Measurements from ENCODE around the gene CTPS1. TPM values are rescaled to one million over a fixed set of nuclear protein-coding genes. Genes with fewer than 3 reads are reported as not detected.

CTPS1 gene
- polyA plus RNA-seq, 1 donor from 2014 or later, result 76.1 TPM

DNA sequence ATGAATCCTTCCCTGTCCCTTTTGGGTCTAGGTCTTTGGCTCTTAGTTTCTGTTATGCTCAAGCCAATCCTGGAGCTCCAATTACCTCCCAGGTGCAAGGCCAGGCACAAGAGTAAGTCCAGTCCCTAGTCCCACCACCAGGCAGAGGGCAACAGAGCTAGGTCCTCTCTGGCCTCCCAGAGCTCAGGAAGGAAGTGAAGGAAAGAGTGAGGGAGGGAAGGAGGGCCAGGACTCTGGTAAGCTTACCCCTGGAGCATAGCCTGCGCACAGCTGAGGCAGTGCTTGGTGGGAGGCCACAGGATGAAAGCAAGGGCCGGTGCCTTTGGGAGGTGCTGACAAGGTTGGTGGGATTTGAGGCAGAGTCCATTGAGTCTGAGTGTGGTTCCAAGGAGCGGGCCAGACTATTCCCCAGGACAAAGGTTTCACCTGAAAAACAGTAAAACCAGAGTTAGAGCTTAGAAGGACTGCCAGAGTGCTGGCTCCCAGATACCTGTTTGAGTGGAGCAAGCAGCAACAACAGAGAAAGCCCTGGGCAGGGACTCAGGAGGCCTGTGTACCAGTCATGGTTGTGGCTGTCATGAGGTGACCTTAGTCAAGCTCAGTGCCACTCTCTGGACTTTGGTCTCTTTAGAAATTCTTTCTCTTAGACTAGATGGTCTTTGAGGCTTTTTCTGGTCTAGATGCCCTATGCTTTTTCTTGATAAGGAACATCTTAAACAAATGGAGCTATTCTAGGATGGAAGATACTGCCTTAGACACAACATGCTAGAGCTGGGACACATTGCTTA, 57.8 kb downstream of the CTPS1 start:
- Histone ChIP-seq H3F3A (ENCODE audit: insufficient read depth, low read length, poor library complexity, severe bottlenecking) (no peaks in the 10 kb centered on the region), H3K9me2 (ENCODE audit: insufficient read depth, low read length) (no peaks in the 10 kb centered on the region), H3K4me3 (ENCODE audit: low read length) (no peak overlapping the region), H4K20me1 (ENCODE audit: insufficient read depth) (no peaks in the 10 kb centered on the region), H3K4me2 (ENCODE audit: low read length) (no peak overlapping the region), H3K9me3 (ENCODE audit: low read length) (no peaks in the 10 kb centered on the region), H2AFZ (ENCODE audit: low read depth, low read length) (no peak overlapping the region), H3K36me3 (ENCODE audit: insufficient read depth, low read length) (peaks cover 11% of the 10 kb centered on the region), H3K27me3 (ENCODE audit: insufficient read depth, low read depth, low read length) (no peaks in the 10 kb centered on the region), H3K9ac (ENCODE audit: low read length) (no peak overlapping the region), H3K27ac (ENCODE audit: low read length) (no peak overlapping the region), H3K79me2 (replicated peaks; ENCODE audit: insufficient read depth, low read length) (no peaks in the 10 kb centered on the region)
- TF ChIP-seq EZH2 (IDR thresholded peaks at IDR 0.05; ENCODE audit: borderline replicate concordance, insufficient read depth, low read length, poor library complexity, severe bottlenecking), result no peak
- TF ChIP-seq MXI1 (conservative IDR thresholded peaks at IDR 0.05; ENCODE audit: poor library complexity, severe bottlenecking), result no peak
- TF ChIP-seq TAF1 (IDR thresholded peaks at IDR 0.05; ENCODE audit: low read depth), result no peak
- TF ChIP-seq RAD21 (conservative IDR thresholded peaks at IDR 0.05), result no peak
- TF ChIP-seq EP300 (conservative IDR thresholded peaks at IDR 0.05; ENCODE audit: poor library complexity, severe bottlenecking), result no peak
- TF ChIP-seq, protein P1, sequence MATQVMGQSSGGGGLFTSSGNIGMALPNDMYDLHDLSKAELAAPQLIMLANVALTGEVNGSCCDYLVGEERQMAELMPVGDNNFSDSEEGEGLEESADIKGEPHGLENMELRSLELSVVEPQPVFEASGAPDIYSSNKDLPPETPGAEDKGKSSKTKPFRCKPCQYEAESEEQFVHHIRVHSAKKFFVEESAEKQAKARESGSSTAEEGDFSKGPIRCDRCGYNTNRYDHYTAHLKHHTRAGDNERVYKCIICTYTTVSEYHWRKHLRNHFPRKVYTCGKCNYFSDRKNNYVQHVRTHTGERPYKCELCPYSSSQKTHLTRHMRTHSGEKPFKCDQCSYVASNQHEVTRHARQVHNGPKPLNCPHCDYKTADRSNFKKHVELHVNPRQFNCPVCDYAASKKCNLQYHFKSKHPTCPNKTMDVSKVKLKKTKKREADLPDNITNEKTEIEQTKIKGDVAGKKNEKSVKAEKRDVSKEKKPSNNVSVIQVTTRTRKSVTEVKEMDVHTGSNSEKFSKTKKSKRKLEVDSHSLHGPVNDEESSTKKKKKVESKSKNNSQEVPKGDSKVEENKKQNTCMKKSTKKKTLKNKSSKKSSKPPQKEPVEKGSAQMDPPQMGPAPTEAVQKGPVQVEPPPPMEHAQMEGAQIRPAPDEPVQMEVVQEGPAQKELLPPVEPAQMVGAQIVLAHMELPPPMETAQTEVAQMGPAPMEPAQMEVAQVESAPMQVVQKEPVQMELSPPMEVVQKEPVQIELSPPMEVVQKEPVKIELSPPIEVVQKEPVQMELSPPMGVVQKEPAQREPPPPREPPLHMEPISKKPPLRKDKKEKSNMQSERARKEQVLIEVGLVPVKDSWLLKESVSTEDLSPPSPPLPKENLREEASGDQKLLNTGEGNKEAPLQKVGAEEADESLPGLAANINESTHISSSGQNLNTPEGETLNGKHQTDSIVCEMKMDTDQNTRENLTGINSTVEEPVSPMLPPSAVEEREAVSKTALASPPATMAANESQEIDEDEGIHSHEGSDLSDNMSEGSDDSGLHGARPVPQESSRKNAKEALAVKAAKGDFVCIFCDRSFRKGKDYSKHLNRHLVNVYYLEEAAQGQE (IDR thresholded peaks at IDR 0.05; ENCODE audit: borderline replicate concordance), result no peak
- no peak for TF ChIP-seq CTCF (IDR thresholded peaks at IDR 0.05; ENCODE audit: poor library complexity, severe bottlenecking)
- TF ChIP-seq SMC3 (conservative IDR thresholded peaks at IDR 0.05; ENCODE audit: poor library complexity), result no peak
- no peak for TF ChIP-seq POLR2AphosphoS5 (IDR thresholded peaks at IDR 0.05)

- Histone ChIP-seq H3K9me3 (ENCODE audit: low read length) (no peaks in the 10 kb centered on the region), H3K27ac (ENCODE audit: low read length) (no peak overlapping the region), H3K4me3 (ENCODE audit: low read length) (no peak overlapping the region), H2AFZ (ENCODE audit: low read depth, low read length) (no peak overlapping the region), H3K9ac (ENCODE audit: low read length) (no peak overlapping the region), H3K27me3 (ENCODE audit: insufficient read depth, low read depth, low read length) (no peaks in the 10 kb centered on the region), H4K20me1 (ENCODE audit: insufficient read depth) (no peaks in the 10 kb centered on the region), H3K36me3 (ENCODE audit: insufficient read depth, low read length) (peaks cover 9% of the 10 kb centered on the region), H3K4me2 (ENCODE audit: low read length) (no peak overlapping the region), H3K9me2 (ENCODE audit: insufficient read depth, low read length) (no peaks in the 10 kb centered on the region), H3K79me2 (replicated peaks; ENCODE audit: insufficient read depth, low read length) (no peaks in the 10 kb centered on the region), H3F3A (ENCODE audit: insufficient read depth, low read length, poor library complexity, severe bottlenecking) (no peaks in the 10 kb centered on the region)
- TF ChIP-seq CTCF (IDR thresholded peaks at IDR 0.05; ENCODE audit: poor library complexity, severe bottlenecking) (no peak), EZH2 (IDR thresholded peaks at IDR 0.05; ENCODE audit: borderline replicate concordance, insufficient read depth, low read length, poor library complexity, severe bottlenecking) (no peak), RAD21 (conservative IDR thresholded peaks at IDR 0.05) (no peak), EP300 (conservative IDR thresholded peaks at IDR 0.05; ENCODE audit: poor library complexity, severe bottlenecking) (no peak), POLR2AphosphoS5 (IDR thresholded peaks at IDR 0.05) (no peak), TAF1 (IDR thresholded peaks at IDR 0.05; ENCODE audit: low read depth) (no peak), SMC3 (conservative IDR thresholded peaks at IDR 0.05; ENCODE audit: poor library complexity) (no peak), MXI1 (conservative IDR thresholded peaks at IDR 0.05; ENCODE audit: poor library complexity, severe bottlenecking) (no peak)
- TF ChIP-seq, protein P1 (IDR thresholded peaks at IDR 0.05; ENCODE audit: borderline replicate concordance), result no peak
Measured at GRCh38 chr1:41038110-41038509, 58.6 kb downstream of the CTPS1 start.
